Fibroblast of skin of back (primary cell): ENCODE data around the gene CFHR3. TPM values are rescaled to one million over a fixed set of nuclear protein-coding genes. Genes with fewer than 3 reads are reported as not detected.
"Not testable (repeated sequence)": the region's sequence is repeated elsewhere in the genome, so short reads cannot be mapped to it uniquely, and the experiment has no call there.

Experiments
- DNase-seq: peaks from one replicate; pipeline ENCODE4 v3.0.0-alpha.2; 2013
- polyA plus RNA-seq, 2 experiments: library from polyadenylated mRNA; unstranded; fragments of 120-200 nt; gene quantifications; one replicate each; pipeline ENCODE4 v1.2.1, GENCODE V29; 2013; ENCODE audit not compliant: insufficient read length in 2 of 2

Gene CFHR3
- polyA plus RNA-seq (2013, experiment 1 of 2; ENCODE audit: insufficient read length): not detected
- polyA plus RNA-seq (2013, experiment 2 of 2; ENCODE audit: insufficient read length): not detected

GRCh38 chr1:196774603-196775002, at the start of gene CFHR3:
CFHR3 (plus strand) TSS chr1:196774840; CDS start chr1:196774887, 47 bp downstream.
- no peak for DNase-seq

GRCh38 chr1:196732526-196732925, 42.1 kb upstream of the CFHR3 start:
- DNase-seq: peak; percentile 8

GRCh38 chr1:196733091-196733970, 41.3 kb upstream of the CFHR3 start:
- DNase-seq: no peak

- DNase-seq: no peak
These were observed 40.6 kb upstream of the CFHR3 start for GRCh38 chr1:196734006-196734405.

DNA sequence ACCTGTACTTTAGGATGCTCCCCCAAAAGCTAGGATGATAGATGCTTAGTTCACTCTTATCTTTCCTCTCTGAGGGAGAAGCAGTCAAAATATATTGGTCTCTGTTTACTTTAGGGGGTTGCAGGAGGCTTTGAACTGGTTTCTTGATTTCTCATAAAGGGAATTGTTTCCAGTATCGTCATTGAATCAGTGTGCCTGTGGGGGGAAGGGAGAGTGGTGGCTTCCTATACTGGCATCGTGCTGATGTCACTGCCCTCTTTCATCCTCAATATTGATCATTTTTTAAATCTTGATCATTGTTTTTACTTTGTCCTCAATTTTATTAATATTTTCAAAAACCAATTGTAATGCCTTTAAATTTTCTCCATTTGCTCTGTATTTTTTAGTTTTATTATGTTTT, 40.2 kb upstream of the CFHR3 start:
- DNase-seq: no peak

DNA sequence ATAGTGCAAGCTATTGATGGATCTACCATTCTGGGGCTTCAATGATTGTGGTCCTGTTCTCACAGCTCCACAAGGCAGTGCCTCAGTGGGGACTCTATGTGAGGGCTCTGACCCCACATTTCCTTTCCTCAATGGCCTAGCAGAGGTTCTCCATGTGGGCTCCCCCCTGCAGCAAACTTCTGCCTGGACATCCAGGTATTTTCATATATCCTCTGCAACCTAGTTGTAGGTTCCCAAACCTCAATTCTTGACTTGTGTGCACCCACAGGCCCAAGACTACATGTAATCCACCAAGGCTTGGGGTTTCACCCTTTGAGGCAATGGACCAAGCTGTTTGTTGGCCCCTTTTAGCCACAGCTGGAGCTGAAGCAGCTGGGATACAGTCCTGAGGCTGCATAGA, 35.9 kb upstream of the CFHR3 start:
- DNase-seq: no peak

DNA sequence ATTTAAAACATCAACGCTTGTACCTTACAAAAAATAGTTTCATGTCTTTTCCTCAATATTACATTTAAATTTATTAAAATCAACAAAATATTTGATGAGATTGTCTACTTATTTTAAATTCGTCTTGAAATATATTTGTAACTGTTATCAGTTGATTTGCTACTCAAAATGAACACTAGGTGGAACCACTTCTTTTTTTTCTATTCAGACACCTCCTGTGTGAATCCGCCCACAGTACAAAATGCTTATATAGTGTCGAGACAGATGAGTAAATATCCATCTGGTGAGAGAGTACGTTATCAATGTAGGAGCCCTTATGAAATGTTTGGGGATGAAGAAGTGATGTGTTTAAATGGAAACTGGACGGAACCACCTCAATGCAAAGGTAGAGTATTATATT, 31.4 kb upstream of the CFHR3 start:
- peak; percentile 64 for DNase-seq

GRCh38 chr1:196765019-196765740, 9.5 kb upstream of the CFHR3 start:
- not testable (repeated sequence) for DNase-seq

DNA sequence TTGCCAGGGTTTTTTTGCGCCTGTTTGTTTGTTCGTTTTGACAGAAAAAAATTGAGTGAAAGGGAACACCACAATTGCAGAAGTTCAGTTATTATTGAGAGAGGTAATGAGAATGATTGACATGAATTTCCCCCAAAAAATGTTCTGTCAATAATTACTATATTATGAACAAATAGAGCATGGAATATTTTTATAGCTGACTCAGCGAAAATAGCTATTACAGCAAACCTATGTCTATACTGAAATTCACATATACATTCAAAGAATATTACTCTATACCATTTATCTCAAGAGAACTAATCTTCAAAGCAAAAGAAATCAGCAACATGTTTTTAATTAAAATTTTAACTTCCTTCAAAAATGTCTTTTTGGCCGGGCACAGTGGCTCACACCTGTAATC, 4.8 kb upstream of the CFHR3 start:
- not testable (repeated sequence) for DNase-seq

GRCh38 chr1:196773713-196774112, 927 bp upstream of the CFHR3 start:
- no peak for DNase-seq

DNA sequence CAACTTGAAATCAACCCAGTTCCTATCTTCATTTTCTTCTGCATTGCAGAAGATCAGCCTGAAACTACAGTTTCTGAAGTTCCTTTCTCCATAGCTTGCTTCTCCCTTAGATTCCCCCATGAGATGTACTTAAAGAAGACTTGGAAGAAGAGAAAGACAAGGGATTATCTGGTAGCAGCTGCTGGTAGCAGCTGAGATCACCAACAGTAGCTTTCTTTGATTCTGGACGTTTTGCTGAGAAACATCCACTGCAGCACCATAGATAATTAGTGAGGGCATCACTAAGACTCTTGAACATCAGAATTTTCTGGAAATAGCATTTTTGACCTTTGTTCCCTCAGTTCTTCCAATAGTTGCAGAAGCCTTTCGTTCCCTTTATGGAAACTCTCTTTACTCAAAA, 465 bp upstream of the CFHR3 start:
- DNase-seq: no peak

DNA sequence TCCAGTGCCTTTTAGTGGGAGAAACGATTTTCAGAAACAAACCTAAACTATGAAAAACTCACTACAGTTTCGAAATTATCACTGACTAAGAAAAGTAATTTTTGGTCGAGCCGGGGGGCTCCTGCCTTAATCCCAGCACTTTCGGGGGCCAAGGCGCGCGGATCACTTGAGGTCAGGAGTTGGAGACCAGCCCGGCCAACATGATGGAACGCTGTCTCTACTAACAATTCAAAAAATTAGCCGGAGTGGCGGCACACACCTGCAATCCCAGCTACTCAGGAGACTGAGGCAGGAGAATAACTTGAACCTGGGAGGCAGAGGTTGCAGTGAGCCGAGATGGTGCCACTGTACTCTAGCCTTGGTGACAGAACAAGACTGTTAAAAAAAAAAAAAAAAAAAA, 3.0 kb downstream of the CFHR3 start:
- DNase-seq: no peak

DNA sequence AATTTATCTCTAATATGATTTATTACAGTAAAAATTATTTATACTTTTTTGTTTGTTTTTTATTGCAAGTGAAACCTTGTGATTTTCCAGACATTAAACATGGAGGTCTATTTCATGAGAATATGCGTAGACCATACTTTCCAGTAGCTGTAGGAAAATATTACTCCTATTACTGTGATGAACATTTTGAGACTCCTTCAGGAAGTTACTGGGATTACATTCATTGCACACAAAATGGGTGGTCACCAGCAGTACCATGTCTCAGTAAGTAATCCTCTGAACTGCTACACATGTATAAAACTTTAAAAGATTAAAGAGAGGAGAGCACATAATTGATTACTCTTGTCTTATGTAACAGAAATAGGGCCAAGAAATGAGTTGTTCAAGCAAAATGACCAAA, 4.5 kb downstream of the CFHR3 start:
- no peak for DNase-seq

GRCh38 chr1:196791252-196791651, 16.6 kb downstream of the CFHR3 start:
- DNase-seq: not testable (repeated sequence)

GRCh38 chr1:196794103-196794502, 19.5 kb downstream of the CFHR3 start:
- DNase-seq: not testable (repeated sequence)

- DNase-seq: no peak
These were observed 23.3 kb downstream of the CFHR3 start for GRCh38 chr1:196797891-196798290.

DNA sequence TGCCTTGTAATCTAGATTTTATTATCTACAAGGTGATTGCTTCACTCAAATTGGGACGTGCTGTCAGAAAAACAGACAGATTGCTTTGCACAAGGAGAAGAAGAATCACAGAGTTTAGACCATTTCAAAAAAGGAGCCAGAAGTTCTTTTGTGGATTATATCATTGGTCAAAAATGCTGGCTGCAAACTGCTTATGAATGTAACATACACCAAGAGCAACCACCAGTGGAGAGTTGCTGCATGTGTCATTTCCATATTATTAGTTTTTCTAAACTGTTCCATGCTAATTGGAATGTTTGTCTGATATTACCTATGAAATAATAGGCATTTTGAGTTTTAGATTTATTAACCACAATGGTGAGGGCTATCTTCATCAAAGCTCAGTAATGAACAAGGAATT, 27.3 kb downstream of the CFHR3 start:
- peak; percentile 11 for DNase-seq

DNA sequence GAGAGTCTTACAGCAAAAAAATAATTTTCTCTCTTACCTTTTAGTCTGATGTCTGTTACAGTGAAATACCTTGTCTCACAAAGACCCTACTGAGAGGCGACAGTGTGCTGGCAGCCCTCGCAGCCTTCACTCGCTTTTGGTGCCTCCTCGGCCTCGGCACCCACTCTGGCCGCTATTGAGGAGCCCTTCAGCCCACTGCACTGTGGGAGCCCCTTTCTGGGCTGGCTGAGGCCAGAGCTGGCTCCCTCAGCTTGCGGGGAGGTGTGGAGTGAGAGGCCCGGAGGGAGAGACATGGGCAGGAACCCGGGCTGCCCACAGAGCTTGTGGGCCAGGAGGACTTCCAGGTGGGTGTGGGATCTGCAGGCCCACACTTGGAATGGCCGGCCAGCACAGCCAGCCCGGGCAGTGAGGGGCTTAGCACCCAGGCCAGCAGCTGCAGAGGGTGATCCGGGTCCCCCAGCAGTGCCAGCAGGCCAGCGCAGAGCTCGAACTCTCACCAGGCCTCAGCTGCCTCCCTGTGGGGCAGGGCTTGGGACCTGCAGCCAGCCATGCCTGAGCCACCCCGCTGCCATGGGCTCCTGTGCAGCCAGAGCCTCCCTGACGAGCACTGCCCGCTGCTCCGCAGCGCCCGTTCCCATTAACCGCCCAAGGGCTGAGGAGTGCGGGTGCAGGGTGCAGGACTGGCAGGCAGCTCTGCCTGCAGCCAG, 34.0 kb downstream of the CFHR3 start:
- DNase-seq: no peak

GRCh38 chr1:196817442-196817841, 42.8 kb downstream of the CFHR3 start:
- not testable (repeated sequence) for DNase-seq

DNA sequence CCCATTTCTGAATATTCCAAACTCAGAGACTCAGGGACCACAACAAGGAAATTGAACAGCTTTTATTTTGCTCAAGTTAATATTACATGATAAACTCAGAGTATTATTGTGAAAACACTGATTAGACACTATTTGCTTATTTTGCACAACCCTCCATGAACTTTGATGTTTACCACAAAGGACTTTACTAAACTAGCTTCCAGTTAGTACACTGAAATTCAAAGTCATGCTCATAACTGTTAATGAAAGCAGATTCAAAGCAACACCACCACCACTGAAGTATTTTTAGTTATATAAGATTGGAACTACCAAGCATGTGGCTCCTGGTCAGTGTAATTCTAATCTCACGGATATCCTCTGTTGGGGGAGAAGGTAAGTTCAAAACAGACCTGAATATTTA, 44.9 kb downstream of the CFHR3 start, which contains the start of gene CFHR1:
Gene CFHR1, plus strand, starts transcription at position 201 of the 400 bp plus-strand sequence. Its CDS starts 114 bp downstream, at position 315.
- not testable (repeated sequence) for DNase-seq

DNA sequence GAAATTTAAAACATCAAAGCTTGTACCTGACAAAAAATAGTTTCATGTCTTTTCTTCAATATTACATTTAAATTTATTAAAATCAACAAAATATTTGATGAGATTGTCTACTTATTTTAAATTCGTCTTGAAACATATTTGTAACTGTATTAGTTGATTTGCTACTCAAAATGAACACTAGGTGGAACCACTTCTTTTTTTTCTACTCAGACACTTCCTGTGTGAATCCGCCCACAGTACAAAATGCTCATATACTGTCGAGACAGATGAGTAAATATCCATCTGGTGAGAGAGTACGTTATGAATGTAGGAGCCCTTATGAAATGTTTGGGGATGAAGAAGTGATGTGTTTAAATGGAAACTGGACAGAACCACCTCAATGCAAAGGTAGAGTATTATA, 53.2 kb downstream of the CFHR3 start:
- DNase-seq: peak; percentile 67
